Vagina (tissue), 2 donors: ENCODE measurements around the gene MTUS2. TPM values are rescaled to one million over a fixed set of nuclear protein-coding genes. Genes with fewer than 3 reads are reported as not detected.

ENCODE experiments used
- DNase-seq, 2 donors: peaks; one replicate each; pipeline ENCODE4 v3.0.0-alpha.2; 2017; ENCODE audit errors: extremely low spot score in 2 of 2
- H3K27ac ChIP-seq: fragments of 200-600 bp; sonication (generic); one replicate; pipeline ENCODE4 v1.5.1; 2019
- H3K27me3 ChIP-seq: fragments of 200-600 bp; sonication (generic); one replicate; pipeline ENCODE4 v1.5.1; 2019
- H3K36me3 ChIP-seq, 2 donors: fragments of 200-600 bp; sonication (generic); one replicate each; pipeline ENCODE4 v1.5.1; 2017 to 2019
- H3K4me1 ChIP-seq: fragments of 200-600 bp; sonication (generic); one replicate; pipeline ENCODE4 v1.5.1; 2019
- H3K4me3 ChIP-seq, 2 donors: fragments of 200-600 bp; sonication (generic); 1 replicate in 1 of 2; 2 replicates in 1 of 2; pipeline ENCODE4 v1.5.1; 2016 to 2019
- H3K9me3 ChIP-seq: fragments of 200-600 bp; sonication (generic); one replicate; pipeline ENCODE4 v1.5.1; 2019
- POLR2A ChIP-seq, 2 donors: fragments of 450-650 bp; IDR thresholded peaks; one replicate each; pipeline ENCODE4 v1.6.1; 2017; ENCODE audit warnings: antibody characterized with exemption in 2 of 2, mild to moderate bottlenecking in 2 of 2, moderate library complexity in 2 of 2
- POLR2AphosphoS5 ChIP-seq, 2 donors: sonication (generic); formaldehyde crosslinking; IDR thresholded peaks; one replicate each; pipeline ENCODE4 v1.9.0; 2017; ENCODE audit warnings: antibody characterized with exemption in 2 of 2, mild to moderate bottlenecking in 2 of 2, low read depth in 1 of 2; ENCODE audit not compliant: insufficient read depth in 1 of 2
- intact Hi-C: fragments of 100-400 bp; cut with DNase I; formaldehyde crosslinking; loops from one replicate; pipeline ENCODE4 v1.15.1; 2023
- total RNA-seq: library from RNA; depleted of rRNA; stranded (reverse); fragments of >200 nt; gene quantifications from one replicate; pipeline ENCODE4 v1.2.3, GENCODE V29; 2016
- TF ChIP-seq, protein P1 (sequence below), 3 experiments: fragments of 450-650 bp in 2 of 3; fragments of 200-600 bp in 1 of 3; sonication (generic) in 1 of 3; IDR thresholded peaks; one replicate each; pipeline ENCODE4 v1.5.1; 2017 to 2019; ENCODE audit warnings: antibody characterized with exemption in 3 of 3, mild to moderate bottlenecking in 2 of 3, moderate library complexity in 2 of 3

The MTUS2 gene
- total RNA-seq, 1 donor from 2014 or later: 0.74 TPM

DNA sequence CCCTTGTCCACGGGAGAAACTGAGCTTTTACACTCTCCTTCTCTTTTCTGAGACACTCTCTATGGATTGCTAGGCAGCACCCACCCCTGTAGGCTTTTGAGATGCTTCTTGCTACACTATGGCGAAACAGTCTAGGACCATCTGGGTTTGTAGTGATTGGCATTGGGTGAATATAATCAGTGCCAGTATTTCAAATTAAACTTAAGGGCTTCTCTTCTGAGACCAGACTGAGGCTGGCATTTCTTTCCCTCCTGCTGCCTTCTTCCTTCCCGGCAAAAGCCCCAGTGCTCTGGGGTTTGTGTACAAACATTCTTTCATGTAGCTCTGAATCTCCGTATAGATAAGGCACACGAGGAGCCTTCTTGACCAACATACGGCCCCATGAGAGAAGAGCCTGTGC, 498.6 kb downstream of the MTUS2 start:
- Histone ChIP-seq H3K4me3 (no peak overlapping the region), H3K9me3 (no peaks in the 10 kb centered on the region), H3K27me3 (no peaks in the 10 kb centered on the region), H3K27ac (no peak overlapping the region), H3K4me1 (no peaks in the 10 kb centered on the region), H3K36me3 (no peaks in the 10 kb centered on the region)
- intact Hi-C loops: no loop called here
- DNase-seq: no peak
- no peak for TF ChIP-seq POLR2AphosphoS5 (IDR thresholded peaks at IDR 0.05; ENCODE audit: insufficient read depth in 1 of 2, low read depth in 1 of 2)
- TF ChIP-seq, protein P1, sequence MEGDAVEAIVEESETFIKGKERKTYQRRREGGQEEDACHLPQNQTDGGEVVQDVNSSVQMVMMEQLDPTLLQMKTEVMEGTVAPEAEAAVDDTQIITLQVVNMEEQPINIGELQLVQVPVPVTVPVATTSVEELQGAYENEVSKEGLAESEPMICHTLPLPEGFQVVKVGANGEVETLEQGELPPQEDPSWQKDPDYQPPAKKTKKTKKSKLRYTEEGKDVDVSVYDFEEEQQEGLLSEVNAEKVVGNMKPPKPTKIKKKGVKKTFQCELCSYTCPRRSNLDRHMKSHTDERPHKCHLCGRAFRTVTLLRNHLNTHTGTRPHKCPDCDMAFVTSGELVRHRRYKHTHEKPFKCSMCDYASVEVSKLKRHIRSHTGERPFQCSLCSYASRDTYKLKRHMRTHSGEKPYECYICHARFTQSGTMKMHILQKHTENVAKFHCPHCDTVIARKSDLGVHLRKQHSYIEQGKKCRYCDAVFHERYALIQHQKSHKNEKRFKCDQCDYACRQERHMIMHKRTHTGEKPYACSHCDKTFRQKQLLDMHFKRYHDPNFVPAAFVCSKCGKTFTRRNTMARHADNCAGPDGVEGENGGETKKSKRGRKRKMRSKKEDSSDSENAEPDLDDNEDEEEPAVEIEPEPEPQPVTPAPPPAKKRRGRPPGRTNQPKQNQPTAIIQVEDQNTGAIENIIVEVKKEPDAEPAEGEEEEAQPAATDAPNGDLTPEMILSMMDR (IDR thresholded peaks at IDR 0.05): no peak
- TF ChIP-seq POLR2A (IDR thresholded peaks at IDR 0.05): no peak

DNA sequence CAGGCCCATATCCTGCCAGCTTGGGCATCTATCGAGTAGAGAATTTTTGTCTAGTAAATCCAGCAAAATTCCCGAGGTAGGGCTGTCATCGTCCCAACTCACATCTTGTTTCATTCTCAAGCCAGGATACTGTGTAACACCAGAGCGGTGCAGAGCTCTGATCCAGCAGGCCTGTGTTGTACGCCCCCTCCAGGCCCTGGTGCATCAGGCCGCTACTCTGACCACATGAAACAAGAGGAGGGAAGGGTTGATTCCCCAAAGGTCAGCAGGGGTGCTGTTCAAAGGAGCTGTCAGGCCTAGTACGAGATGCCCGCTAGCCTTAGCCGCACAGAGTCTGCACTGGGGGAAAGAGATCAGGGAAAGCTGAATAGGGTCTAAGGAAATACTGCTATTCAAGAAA, 499.3 kb downstream of the MTUS2 start:
- H3K9me3 ChIP-seq: no peaks in the 10 kb centered on the region
- H3K27ac ChIP-seq: no peak overlapping the region
- intact Hi-C loops: no loop called here
- no peak overlapping the region for H3K4me3 ChIP-seq
- no peaks in the 10 kb centered on the region for H3K36me3 ChIP-seq
- no peaks in the 10 kb centered on the region for H3K27me3 ChIP-seq
- TF ChIP-seq POLR2AphosphoS5 (IDR thresholded peaks at IDR 0.05; ENCODE audit: insufficient read depth in 1 of 2, low read depth in 1 of 2) (no peak), POLR2A (IDR thresholded peaks at IDR 0.05) (no peak)
- TF ChIP-seq, protein P1 (IDR thresholded peaks at IDR 0.05): no peak
- no peaks in the 10 kb centered on the region for H3K4me1 ChIP-seq
- no peak for DNase-seq

DNA sequence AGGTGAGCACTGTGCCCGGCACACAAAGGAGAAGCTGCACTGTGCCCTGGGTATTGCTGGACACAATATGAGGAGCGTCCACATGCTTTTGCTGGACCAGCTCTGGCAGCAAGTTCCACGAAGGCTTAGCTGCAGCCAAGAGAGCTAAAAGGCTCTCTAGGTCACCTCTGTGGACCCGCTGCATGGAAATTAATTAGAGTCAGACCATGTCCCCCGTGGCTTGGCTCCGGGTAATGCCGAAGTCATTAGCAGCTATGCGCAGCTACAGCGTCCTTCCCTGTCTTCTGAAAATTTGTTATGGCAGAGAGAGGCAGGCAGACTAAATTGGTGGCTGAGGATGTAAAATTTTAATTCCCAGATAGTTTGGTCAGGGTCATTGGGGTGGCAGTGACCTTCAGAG, 503.8 kb downstream of the MTUS2 start:
- Histone ChIP-seq H3K9me3 (no peaks in the 10 kb centered on the region), H3K4me3 (no peak overlapping the region), H3K27me3 (no peaks in the 10 kb centered on the region), H3K27ac (no peak overlapping the region), H3K36me3 (no peaks in the 10 kb centered on the region), H3K4me1 (no peaks in the 10 kb centered on the region)
- no peak for DNase-seq
- intact Hi-C loops: no loop called here
- TF ChIP-seq POLR2A (IDR thresholded peaks at IDR 0.05): no peak
- TF ChIP-seq POLR2AphosphoS5 (IDR thresholded peaks at IDR 0.05; ENCODE audit: insufficient read depth in 1 of 2, low read depth in 1 of 2): no peak
- TF ChIP-seq, protein P1 (IDR thresholded peaks at IDR 0.05): no peak

DNA sequence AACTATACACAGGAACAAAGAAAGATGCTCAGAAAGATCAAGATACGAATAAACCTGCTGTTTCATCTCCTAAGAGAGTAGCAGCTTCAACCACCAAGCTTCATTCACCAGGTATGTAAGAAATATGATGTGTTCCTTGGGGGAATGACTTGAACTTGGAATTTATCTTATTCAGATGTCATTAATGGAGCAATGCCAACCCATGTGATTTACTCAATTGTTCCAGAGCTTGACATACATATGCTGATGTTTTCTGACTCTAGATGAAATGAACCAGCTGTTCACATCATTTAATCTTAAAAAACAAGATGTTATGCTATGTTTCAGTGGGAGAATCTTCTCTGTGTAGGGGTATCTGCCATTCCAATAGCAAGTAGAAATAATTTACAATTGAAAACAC, 504.5 kb downstream of the MTUS2 start:
- intact Hi-C loops: no loop called here

DNA sequence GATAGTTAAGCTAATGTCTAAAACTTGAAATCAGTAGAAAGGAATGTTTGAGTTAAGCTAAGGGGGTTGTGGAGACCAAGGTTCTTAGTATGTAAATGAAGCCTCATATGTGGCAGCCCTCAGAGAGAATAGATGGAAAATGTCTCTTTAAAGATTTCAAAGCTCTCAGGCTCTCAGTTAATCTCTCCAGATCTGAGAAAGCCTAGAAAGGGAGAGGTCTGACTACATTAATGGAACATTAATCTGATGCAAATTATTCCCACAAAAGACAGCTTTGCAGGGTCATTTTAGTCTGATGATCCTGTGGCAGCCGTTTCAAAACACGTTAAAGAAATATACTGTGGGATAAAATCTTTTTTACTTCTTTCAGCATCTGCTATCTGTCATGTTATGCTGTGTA, 508.4 kb downstream of the MTUS2 start:
- Histone ChIP-seq H3K9me3 (no peaks in the 10 kb centered on the region), H3K36me3 (no peaks in the 10 kb centered on the region), H3K4me1 (no peaks in the 10 kb centered on the region), H3K27ac (no peak overlapping the region), H3K27me3 (no peaks in the 10 kb centered on the region), H3K4me3 (no peak overlapping the region)
- intact Hi-C loops: no loop called here
- DNase-seq: no peak
- TF ChIP-seq, protein P1 (IDR thresholded peaks at IDR 0.05): no peak
- TF ChIP-seq POLR2AphosphoS5 (IDR thresholded peaks at IDR 0.05; ENCODE audit: insufficient read depth in 1 of 2, low read depth in 1 of 2): no peak
- no peak for TF ChIP-seq POLR2A (IDR thresholded peaks at IDR 0.05)

More for the DNA sequence above, 504.5 kb downstream of the MTUS2 start:
- Histone ChIP-seq H3K36me3 (no peaks in the 10 kb centered on the region), H3K27me3 (no peaks in the 10 kb centered on the region), H3K27ac (no peak overlapping the region), H3K4me1 (no peaks in the 10 kb centered on the region), H3K9me3 (no peaks in the 10 kb centered on the region), H3K4me3 (no peak overlapping the region)
- DNase-seq: no peak
- TF ChIP-seq POLR2AphosphoS5 (IDR thresholded peaks at IDR 0.05; ENCODE audit: insufficient read depth in 1 of 2, low read depth in 1 of 2): no peak
- TF ChIP-seq, protein P1 (IDR thresholded peaks at IDR 0.05): no peak
- TF ChIP-seq POLR2A (IDR thresholded peaks at IDR 0.05): no peak
